Psoas muscle (tissue), 8 donors: ENCODE data around the gene GRM2. TPM values are rescaled to one million over a fixed set of nuclear protein-coding genes. Genes with fewer than 3 reads are reported as not detected.

ENCODE experiments used
- ATAC-seq, 4 donors: fragments of 200-7000 bp; cut with Tn5 transposase; one replicate each; pipeline ENCODE4 v1.9.1; 2020; ENCODE audit warnings: moderate library complexity in 3 of 4, mild to moderate bottlenecking in 2 of 4
- DNase-seq, 2 donors: peaks; one replicate each; pipeline ENCODE4 v3.0.0-alpha.2; 2020
- H3K27ac ChIP-seq: fragments of 200-600 bp; one replicate; pipeline ENCODE4 v1.8.0; 2022
- H3K27me3 ChIP-seq, 3 donors: fragments of 200-600 bp in 1 of 3; one replicate each; pipeline versions ENCODE4 v1.6.1 to v1.8.0; 2013 to 2022; ENCODE audit warnings: low read length in 2 of 3, mild to moderate bottlenecking in 2 of 3, moderate library complexity in 1 of 3; ENCODE audit not compliant: insufficient read depth in 3 of 3
- H3K36me3 ChIP-seq, 2 donors: fragments of 200-600 bp in 1 of 2; one replicate each; pipeline versions ENCODE4 v1.6.1 to v1.8.0; 2013 to 2022; ENCODE audit warnings: low read depth in 1 of 2, mild to moderate bottlenecking in 1 of 2, moderate library complexity in 1 of 2; ENCODE audit not compliant: insufficient read depth in 1 of 2
- H3K4me1 ChIP-seq: fragments of 200-600 bp; one replicate; pipeline ENCODE4 v1.8.0; 2022
- H3K4me3 ChIP-seq: fragments of 200-600 bp; one replicate; pipeline ENCODE4 v1.8.0; 2022; ENCODE audit warnings: mild to moderate bottlenecking
- H3K9me3 ChIP-seq: fragments of 200-600 bp; one replicate; pipeline ENCODE4 v1.8.0; 2022
- WGBS, 3 donors: extraction: QIAGEN DNeasy Blood & Tissue Kit; methylation state at CpG; one replicate each; pipeline versions ENCODE4 v1.1.6 to v1.1.7; 2013; 5-methylcytosine and 5-hydroxymethylcytosine counted together
- intact Hi-C, 2 donors: fragments of 100-400 bp; cut with DNase I; formaldehyde crosslinking; loops; one replicate each; pipeline versions ENCODE4 v1.11.0 to v1.14.2; 2022
- polyA plus RNA-seq, 3 donors: library from polyadenylated mRNA; stranded (reverse); fragments of 200-250 nt; gene quantifications; one replicate each; pipeline ENCODE4 v1.2.3, GENCODE V29; 2013
- total RNA-seq, 4 donors: library from RNA; stranded (reverse); fragmentation: NEBNext Ultra II Directional in 2 of 4; extraction: Animal tissue kit (Norgen Biotek cat#: 25700) in 2 of 4; gene quantifications; one replicate each; pipeline versions ENCODE4 v1.2.1 to v1.2.4, GENCODE V29; 2021 to 2023
- TF ChIP-seq, protein P1 (sequence below): fragments of 200-600 bp; IDR thresholded peaks from one replicate; pipeline ENCODE4 v1.8.0; 2022; ENCODE audit warnings: antibody characterized with exemption
- donor health status: healthy with polysubstance abuse.
- donor health status: DM: no; HTN: no; CAD: no; lungs with moderate emphysema.
- donor health status: Bipolar disorder and iron deficiency.
- donor health status: healthy.
- donor health status: DM: yes; HTN: yes; CAD: no.
- donor health status: DM: no; HTN: no; CAD: no.
- donor health status: DM: no; HTN: no; CAD: no.
- donor health status: DM: yes; HTN: yes; CAD: no.

GRM2 gene
- total and polyA plus RNA-seq, 7 donors = 0.09 to 0.58 (median 0.15) TPM

DNA sequence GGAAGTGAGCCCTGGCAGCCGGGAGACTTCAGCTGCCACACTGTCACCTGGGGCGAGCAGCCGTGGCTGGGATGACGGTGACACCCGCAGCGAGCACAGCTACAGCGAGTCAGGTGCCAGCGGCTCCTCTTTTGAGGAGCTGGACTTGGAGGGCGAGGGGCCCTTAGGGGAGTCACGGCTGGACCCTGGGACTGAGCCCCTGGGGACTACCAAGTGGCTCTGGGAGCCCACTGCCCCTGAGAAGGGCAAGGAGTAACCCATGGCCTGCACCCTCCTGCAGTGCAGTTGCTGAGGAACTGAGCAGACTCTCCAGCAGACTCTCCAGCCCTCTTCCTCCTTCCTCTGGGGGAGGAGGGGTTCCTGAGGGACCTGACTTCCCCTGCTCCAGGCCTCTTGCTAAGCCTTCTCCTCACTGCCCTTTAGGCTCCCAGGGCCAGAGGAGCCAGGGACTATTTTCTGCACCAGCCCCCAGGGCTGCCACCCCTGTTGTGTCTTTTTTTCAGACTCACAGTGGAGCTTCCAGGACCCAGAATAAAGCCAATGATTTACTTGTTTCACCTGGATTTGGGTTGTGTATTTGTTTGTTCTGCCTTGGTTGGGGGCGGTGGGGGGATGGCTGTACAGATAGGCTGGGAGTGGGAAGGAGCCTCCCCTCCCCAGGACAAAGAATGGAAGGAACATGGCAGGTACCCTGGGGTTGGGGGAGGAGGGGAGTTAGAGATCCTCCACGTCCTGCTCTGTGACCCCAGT is 2.9 kb upstream of the GRM2 start:
- Histone ChIP-seq H3K4me3 (no peak overlapping the region), H3K27me3 (no peaks in the 10 kb centered on the region), H3K27ac (no peak overlapping the region), H3K9me3 (no peaks in the 10 kb centered on the region), H3K36me3 (peaks cover 5 to 57% of the 10 kb centered on the region in 2 donors), H3K4me1 (no peaks in the 10 kb centered on the region)
- 34 to 54% (median 53%) methylated on average over 12 of the region's 12 CpGs for WGBS, 3 donors
- TF ChIP-seq, protein P1, sequence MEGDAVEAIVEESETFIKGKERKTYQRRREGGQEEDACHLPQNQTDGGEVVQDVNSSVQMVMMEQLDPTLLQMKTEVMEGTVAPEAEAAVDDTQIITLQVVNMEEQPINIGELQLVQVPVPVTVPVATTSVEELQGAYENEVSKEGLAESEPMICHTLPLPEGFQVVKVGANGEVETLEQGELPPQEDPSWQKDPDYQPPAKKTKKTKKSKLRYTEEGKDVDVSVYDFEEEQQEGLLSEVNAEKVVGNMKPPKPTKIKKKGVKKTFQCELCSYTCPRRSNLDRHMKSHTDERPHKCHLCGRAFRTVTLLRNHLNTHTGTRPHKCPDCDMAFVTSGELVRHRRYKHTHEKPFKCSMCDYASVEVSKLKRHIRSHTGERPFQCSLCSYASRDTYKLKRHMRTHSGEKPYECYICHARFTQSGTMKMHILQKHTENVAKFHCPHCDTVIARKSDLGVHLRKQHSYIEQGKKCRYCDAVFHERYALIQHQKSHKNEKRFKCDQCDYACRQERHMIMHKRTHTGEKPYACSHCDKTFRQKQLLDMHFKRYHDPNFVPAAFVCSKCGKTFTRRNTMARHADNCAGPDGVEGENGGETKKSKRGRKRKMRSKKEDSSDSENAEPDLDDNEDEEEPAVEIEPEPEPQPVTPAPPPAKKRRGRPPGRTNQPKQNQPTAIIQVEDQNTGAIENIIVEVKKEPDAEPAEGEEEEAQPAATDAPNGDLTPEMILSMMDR = no peak
- intact Hi-C loops = no loop called here
- peak in 1 of 2 donors; percentile 53 for DNase-seq
- ATAC-seq = peak; percentile 24 to 52 (median 34)

DNA sequence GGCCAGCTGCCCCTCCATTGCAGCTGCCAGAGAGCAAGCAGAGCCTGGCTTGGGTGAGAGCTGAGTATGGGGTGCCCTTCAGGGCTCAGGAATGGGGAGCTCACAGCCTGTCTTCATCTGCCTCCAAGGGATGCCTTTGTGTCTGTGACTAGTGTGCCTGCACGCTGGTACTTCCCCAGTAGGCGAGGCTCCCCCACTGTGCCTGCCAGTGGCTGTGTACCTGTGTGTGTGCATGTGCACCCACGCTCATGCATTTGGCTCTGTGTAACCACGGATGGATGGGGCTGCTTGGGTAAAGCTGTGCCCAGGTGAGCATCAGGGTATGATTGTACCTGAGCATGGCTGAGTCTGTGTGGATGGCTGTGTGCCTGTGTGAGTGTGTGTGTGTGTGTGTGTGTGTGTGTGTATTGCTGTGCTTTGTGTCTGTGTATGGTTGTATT is 2.3 kb upstream of the GRM2 start:
- Histone ChIP-seq H3K27ac (no peak overlapping the region), H3K4me1 (no peaks in the 10 kb centered on the region), H3K9me3 (no peaks in the 10 kb centered on the region), H3K36me3 (peaks cover 2 to 51% of the 10 kb centered on the region in 2 donors), H3K4me3 (no peak overlapping the region), H3K27me3 (no peaks in the 10 kb centered on the region)
- TF ChIP-seq, protein P1 = no peak
- DNase-seq (peak in 1 of 2 donors; percentile 18), ATAC-seq (no peak)
- WGBS, 3 donors = 79 to 94% (median 90%) methylated on average over 4 of the region's 4 CpGs
- intact Hi-C loops = no loop called here

DNA sequence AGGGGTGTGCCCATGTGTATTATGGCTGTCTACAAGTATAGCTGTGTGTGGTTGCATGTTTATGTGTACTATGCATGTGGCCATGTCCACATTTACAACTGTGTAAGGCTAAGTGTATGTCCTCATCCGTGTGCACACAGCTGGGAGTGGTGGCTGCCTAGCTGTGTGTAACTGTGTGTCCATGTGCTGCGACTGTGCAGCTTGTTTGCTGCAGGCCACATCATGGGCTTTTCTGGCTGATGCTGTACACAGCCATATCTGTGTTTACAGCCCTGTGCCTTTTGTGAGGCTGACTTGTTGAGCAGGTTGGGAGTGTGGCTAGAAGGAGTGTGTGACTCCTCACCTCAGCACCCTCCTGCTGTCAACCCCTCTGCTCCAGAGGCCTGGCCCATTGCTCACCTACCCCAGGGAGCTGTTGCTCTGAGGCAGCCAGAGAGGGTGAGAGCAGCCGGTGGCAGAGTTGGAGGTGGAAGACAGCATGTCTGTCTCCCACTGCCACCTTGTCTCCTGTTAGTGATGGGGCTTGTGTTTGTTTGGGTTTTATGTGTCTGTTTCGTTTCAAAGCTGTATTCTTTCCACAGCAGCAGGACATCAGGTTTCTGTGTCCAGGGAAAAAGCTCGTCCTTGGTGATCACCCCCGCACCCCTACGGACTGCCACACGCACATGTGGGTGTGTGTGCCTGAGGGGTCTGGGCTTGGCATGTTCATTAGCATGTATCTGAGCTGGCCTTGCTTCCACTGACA is 1.4 kb upstream of the GRM2 start:
- no peaks in the 10 kb centered on the region for H3K27me3 ChIP-seq
- no peak for ATAC-seq
- H3K4me3 ChIP-seq = no peak overlapping the region
- no peaks in the 10 kb centered on the region for H3K9me3 ChIP-seq
- H3K36me3 ChIP-seq = peaks cover 2 to 42% of the 10 kb centered on the region in 2 donors
- DNase-seq = peak in 1 of 2 donors; percentile 28
- intact Hi-C loops = no loop called here
- H3K27ac ChIP-seq = no peak overlapping the region
- no peaks in the 10 kb centered on the region for H3K4me1 ChIP-seq
- WGBS, 3 donors = 86 to 93% (median 88%) methylated on average over 8 of the region's 8 CpGs
- TF ChIP-seq, protein P1 = no peak

DNA sequence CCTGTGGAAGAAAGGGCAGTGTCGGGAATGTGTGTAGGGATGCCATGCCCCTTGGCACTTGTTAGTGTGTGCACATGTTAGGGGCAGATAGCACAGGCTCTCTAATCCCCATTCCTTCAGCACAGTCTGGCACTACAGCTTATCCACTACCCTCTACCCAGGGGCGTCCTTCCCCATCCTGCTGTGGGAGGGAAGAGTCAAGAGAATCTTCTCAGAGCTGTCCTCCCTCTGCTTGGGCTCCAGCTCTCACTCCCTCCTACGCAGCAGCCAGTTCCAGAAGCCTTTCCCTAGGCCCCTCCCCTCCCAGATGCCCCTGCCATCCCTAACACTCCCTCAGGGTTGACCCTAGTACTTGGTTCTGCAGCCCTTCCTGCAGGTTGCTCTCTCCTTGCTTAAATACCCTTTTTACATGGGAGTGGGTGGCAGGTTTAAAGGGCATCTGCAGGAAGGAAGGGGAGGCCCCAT is 815 bp upstream of the GRM2 start:
- Histone ChIP-seq H3K27me3 (no peaks in the 10 kb centered on the region), H3K36me3 (peaks cover 2 to 38% of the 10 kb centered on the region in 2 donors), H3K4me3 (no peak overlapping the region), H3K27ac (no peak overlapping the region), H3K9me3 (no peaks in the 10 kb centered on the region), H3K4me1 (no peaks in the 10 kb centered on the region)
- ATAC-seq = no peak
- TF ChIP-seq, protein P1 = no peak
- intact Hi-C loops = no loop called here
- peak in 1 of 2 donors; percentile 42 for DNase-seq
- WGBS, 3 donors = 71 to 80% (median 73%) methylated on average over 3 of the region's 3 CpGs
